ENCODE data around the gene PDE7B.

DNA sequence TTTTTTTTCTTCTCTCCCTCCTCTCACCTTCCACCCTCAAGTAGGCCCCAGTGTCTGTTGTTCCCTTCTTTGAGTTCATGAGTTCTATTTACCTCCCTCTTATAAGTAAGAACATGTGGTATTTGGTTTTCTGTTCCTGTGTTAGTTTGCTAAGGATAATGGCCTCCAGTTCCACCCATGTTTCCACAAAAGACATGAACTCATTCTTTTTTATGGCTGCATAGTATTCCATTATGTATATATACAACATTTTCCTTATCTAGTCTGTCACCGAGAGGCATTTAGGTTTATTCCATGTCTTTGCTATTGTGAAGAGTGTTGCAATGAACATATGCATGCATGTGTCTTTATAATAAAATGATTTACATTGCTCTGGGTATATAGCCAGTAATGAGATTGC is 147.9 kb downstream of the PDE7B start:
- TF ChIP-seq GATA3 (IDR thresholded peaks at IDR 0.05; ENCODE audit: low read depth, low read length) (no peak), GATA2 (IDR thresholded peaks at IDR 0.05; ENCODE audit: low read depth, low read length) (no peak)
